GM04503 (cell line): ENCODE data around the gene ANO7.
"Not testable (repeated sequence)": the region's sequence is repeated elsewhere in the genome, so short reads cannot be mapped to it uniquely, and the experiment has no call there.

Experiments
- DNase-seq: peaks from one replicate; pipeline ENCODE4 v3.0.0-alpha.2; 2012; ENCODE audit warnings: low read depth

ANO7 gene

DNA sequence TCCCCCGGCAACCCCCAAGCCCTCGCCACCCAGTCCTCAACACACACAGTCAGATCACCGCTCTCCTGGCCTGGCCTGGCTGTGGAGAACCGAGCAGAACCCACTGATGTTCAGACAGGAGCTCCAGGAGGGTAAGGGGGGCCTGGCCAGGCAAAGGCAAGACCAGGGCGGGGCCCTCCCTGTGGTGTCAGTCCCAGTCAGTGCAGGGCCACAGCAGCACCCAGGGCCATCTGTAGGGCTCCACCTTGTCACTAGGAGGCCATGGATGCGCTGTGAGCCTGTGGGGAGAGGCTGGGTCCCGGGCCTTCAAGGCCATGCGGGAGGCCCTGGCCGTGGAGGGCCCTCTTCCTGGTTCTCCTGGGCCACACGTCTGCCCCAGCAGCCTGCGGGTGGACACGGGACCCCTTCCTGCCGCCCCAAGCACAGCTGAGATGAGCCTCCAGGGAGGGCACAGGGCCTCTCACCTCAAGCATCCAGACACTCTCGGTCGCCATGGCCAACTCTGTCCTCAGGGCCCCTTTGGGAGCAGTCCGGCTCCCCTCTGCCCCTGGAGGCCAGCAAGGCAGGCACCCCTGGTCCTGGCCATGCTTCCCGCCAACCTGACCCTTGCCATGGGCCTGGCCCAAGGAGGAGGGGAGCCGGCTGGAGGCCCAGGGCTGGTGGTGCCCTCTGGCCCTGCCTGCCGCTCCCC is 2.0 kb downstream of the ANO7 start:
- no peak for DNase-seq

DNA sequence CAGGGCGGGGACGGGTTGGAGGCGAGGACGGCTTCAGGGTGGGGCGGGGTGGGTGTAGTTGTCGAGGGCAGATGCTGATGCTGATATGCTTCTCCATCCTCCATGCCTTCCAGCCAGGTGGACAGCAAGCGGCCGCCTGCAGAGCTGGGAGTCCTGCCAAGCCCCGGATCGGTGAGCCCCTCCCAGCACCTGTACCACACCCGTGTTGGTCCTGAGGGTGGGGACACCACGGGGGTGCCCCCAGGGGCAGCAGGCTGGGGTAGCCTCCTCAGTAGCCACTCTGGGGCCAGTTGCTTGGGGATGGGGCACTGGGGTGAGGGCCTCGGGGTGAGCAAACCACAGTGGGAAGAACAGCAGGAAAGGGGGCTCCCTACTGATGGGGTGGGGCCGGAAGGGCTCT is 2.6 kb downstream of the ANO7 start:
- no peak for DNase-seq

DNA sequence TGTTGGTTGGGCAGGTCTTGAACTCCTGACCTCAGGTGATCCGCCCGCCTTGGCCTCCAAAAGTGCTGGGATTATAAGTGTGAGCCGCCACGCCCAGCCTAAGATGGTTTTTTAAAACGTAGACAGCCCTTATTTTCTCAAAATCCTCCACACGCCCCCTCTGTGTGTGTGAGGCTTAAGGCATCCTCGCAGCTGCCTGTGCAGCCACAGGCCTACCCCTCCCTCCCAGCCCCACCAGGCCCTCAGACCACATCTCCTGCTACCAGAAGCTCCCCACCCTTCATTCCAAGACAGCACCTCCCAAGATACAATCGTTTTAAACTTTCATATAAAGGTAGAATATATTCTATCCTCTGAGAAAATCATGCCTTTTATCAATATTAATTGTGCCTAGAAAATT is 4.8 kb downstream of the ANO7 start:
- no peak for DNase-seq

- no peak for DNase-seq
Observed at GRCh38 chr2:241194811-241195210, 6.3 kb downstream of the ANO7 start.

DNA sequence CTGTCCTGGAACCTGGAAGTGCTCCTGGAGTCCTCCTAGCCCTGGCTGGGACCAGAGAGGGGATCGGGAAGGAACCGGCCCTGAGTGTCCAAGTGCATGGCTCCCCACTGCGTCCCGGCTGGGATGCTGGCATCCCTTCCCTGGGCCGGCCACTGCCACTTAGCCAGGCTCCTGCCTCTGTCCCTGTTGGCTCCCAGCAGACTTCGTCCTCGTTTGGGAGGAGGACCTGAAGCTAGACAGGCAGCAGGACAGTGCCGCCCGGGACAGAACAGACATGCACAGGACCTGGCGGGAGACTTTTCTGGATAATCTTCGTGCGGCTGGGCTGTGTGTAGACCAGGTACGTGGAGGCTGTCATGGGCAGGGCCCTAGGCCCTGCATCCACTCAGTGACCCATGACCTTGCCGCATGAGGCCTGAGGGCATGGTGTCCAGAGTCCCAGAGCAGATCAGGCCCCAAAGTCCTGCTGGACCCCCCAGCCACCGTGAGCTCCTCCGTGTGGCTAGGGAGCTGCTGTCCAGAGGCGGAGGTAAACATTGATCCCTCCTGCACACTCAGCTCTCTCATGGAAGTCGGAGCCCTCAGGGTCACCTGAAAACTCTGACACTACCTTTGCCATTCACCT is 7.1 kb downstream of the ANO7 start:
- DNase-seq, result no peak

DNA sequence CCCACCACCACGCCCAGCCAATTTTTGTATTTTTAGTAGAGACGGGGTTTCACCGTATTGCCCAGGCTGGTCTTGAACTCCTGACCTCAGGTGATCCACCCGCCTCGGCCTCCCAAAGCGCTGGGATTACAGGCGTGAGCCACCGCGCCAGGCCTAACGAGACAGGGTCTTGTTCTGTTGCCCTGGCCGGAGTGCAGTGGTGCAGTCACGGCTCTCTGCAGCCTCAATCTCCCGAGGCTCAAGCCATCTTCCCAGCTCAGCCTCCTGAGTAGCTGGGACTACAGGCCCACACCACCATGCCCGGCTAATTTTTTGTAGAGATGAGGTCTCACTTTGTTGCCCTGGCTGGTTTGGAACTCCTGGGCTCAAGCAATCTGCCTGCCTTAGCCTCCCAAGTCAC is 8.8 kb downstream of the ANO7 start:
- not testable (repeated sequence) for DNase-seq

DNA sequence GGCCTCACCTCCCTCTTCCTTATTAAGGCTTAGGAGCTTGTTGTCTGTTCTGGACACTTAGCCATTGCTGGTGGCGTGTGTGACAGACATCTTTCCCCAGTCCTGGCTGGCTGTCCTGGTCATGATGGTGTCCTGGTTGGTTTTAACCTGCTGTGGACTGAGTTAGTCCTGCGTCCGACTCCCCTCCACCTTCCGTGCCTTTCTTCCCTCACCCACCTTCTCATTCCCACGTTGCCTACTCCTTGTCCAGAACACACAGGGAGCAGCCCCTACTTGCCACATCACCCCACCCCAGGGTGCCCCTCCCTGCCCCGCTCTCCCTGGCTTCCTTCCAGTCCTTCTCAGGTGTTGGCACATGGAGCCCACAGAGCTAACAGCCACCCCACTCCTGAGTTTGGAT is 9.5 kb downstream of the ANO7 start:
- no peak for DNase-seq

DNA sequence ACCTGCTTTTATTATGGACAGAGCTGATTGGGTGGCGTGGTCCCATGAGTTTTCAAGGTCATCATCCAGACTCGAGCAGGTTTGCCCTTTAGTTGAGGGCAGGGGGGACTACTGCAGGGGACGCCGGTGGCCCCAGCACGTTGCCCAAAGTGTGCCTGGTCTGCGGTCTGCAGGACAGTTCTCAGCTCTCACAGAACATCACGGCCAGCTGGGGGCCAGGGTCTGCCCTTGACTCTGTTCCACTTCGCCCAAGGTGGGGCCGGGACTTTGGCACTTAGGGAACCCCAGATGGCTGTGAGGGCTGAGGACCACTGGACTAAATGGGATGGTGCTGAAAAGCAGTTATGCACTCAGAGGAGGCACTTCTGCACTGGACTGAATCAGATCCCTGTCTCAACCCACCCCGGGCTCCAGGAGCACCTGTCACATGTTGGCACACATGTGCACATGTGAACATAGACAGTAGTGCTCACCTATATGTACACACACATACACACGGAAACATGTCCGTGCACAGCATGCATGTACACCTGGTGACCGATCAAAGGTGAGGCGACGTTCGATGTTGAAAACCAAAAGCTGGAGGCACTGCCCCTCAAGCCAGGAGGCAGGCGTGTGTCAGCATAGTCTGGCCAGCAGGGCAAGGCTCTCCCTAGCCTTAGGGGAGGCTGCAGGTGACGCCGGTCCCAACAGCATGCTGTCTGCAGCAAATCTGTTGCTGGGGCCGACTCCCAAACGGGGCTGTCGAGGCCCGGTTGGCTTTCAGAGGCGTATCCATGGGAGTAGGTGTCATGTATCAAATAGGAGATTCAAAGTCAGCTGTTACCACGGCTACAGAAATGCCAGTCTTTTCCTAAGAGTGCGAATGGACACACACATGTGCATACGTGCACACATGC is 10.2 kb downstream of the ANO7 start:
- no peak for DNase-seq

- DNase-seq, result no peak
Observed at GRCh38 chr2:241199286-241199685, 10.8 kb downstream of the ANO7 start.

DNA sequence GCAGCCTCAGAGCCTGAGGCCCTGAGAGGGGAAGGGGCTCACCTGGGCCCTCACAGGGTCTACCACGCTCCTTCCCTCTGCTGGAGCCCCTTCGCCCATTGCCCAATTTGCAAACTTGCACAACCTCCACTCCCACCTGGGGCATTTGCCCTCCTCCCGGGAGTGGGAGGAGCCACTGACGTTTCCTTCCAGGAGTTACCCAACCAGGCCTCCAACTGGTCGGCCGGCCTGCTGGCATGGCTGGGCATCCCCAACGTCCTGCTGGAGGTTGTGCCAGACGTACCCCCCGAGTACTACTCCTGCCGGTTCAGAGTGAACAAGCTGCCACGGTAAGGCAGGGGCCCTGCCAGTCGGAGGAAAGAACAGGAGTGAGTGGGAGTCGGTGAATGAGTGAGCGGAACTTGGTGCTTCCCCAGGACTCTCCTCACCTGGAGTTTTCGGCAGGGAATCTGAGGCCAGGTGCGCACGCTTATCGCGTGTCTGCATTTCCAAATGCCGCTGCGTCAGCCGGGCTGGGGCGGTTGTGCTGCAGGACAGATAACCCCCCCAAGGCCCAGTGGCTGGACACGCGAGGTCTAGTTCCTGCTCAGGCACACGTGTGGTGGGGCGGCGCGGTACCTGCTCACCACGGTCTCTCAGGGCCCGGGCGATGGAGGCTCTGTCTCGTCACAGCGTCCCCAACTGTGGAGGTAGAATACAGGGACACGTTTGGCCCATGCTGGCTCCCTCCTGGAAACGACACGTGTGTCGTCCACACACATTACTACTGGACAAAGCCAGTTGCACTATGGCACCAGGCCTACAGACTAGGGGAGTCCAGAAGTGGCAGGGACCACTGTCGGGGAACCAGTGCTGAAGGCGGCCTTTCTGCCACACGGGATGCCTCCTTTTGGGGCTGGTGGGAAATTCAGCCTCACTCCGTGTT is 11.7 kb downstream of the ANO7 start:
- no peak for DNase-seq

DNA sequence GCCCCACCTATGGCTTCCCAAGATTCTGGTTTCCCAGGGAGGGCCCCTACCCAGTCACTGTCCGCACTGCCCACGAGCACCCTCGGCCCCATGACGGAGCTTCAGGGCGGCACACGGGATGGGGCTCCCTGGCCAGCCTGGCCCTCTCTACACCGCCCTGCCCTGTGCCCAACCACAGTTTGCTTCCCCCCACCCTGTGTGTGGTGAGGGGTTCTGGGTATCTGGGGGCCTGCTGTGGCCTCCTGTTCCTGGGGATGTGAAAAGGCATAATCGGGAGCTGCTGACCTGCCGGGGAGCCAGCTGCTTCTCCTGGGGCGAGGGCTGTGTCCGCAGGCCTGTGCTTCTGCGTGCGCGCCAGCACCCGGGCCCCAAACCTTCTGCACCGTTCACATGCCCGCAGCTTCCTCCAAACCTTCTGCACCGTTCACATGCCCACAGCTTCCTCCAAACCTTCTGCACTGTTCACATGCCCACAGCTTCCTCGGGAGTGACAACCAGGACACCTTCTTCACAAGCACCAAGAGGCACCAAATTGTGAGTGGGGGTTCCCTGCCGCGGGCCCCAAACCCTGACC is 12.4 kb downstream of the ANO7 start:
- DNase-seq, result no peak

DNA sequence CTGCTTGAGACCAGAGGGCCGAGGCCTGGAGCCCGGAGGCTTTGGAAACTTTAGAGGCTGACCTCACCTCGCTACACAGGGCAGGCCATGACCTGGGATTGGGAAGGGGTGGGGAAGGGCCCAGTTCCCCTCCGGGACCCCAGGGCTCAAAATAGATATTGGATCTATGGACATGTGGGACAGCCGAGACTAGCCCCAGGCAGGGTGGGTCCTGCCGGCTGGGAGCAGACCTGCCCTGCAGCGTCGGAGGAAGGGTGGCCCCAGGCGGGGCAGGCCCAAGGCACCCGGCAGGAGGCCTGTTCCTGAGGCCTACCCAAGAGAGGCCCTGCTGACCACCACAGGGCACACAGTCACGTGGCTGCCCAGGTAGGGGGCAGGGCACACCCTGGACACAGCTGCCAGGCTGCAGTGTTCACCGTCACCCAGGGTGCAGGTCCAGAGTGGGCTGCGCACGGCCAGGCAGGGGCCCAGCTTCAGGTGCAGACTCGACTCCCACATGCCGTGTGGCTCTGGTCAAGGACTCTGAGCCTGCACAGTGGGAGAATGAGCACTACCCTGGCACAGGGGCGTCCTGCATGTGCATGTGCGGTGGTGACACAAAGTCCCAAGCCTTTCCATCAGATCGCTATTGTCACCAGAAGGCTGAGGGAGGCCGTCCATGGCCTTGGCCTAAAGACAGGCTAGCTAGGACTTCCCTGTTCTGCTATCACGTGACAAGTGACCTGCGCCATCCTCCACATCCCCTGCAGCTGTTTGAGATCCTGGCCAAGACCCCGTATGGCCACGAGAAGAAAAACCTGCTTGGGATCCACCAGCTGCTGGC is 13.2 kb downstream of the ANO7 start:
- no peak for DNase-seq

DNA sequence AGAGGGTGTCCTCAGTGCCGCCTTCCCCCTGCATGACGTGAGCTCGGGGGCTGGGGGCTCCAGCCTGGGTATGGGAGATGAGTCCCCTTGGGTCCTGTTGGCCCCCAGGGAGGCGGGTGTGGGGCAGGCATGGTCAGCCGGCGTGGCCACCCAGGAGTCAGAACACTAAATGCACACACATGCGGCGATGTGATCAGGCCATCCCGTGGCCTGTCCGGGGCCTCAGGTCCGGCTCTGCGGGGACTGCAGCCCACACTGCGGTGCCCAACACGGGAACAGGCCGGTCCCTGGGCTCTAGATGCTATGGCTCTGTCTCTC is 13.8 kb downstream of the ANO7 start:
- DNase-seq, result no peak

DNA sequence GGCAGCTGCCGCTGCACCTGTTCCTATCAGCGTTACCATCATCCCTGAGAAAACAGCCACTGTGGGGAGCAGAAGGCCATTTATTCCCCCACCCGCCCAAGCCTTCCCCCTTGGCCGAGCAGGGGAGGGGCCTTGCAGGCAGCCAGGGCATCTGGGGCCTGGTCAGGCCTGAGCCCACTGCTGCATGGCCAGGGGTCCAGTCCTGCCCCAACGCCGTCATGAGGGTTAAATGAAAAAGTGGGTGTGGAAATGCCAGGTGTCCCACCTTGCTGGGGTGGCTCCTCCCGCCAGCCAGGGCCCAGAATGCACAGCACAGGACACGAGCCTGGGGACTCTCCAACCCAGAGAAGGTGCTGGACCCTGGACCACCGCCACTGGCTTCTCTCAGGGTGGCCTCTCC is 14.2 kb downstream of the ANO7 start:
- no peak for DNase-seq

GRCh38 chr2:241203218-241204009 is 14.9 kb downstream of the ANO7 start:
- no peak for DNase-seq

GRCh38 chr2:241204010-241204384 is 15.5 kb downstream of the ANO7 start:
- no peak for DNase-seq

DNA sequence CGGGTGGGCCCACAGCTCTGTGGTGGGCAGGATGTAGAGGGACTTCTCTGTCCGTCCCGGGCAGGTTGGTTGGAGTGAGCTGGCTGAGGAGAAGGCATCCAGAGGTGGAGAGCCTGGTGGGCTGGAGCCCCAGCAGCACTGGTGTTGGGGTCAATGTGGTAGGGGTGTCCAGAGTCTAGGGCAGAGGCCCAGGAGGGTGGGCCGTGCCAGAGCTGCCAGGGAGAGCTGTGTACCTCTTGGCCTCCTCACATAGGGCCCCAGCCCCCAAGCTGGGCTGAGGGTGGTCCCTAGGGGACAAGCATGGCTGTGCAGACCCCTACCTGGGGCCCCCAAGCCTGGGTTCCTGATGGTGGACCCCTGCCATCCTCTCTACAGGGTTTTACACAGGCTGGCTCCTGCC is 16.0 kb downstream of the ANO7 start:
- no peak for DNase-seq

- no peak for DNase-seq
Observed at GRCh38 chr2:241205086-241205485, 16.6 kb downstream of the ANO7 start.

DNA sequence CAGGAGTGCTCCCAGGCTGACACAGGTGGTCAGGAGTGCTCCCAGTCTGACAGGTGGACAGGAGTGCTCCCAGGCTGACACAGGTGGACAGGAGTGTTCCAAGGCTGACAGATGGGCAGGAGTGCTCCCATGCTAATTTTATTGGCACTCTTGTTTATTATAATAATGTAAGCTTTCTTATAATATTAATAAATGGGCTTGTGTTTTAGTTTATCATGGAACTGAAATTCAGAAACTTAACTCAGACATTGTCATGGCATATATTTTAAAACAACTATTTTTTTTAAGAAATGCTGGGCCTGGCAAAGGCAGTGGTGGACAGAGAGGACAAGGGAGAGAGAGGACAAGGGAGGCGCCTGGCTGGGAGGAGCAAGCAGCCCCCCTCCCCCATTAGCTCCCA is 18.7 kb downstream of the ANO7 start:
- DNase-seq, result no peak

GRCh38 chr2:241207641-241208040 is 19.2 kb downstream of the ANO7 start:
- no peak for DNase-seq
